Kidney (tissue), 14 donors: ENCODE data around the gene ADSS1. TPM values are rescaled to one million over a fixed set of nuclear protein-coding genes. Genes with fewer than 3 reads are reported as not detected.

Experiments
- DNase-seq, 5 donors: peaks; one replicate each; pipeline ENCODE4 v3.0.0-alpha.2; 2013 to 2020
- FAIRE-seq: peaks from 2 replicates; lab custom pipeline; 2012; peaks lifted over from hg19 to GRCh38; lab: Jason Lieb, UNC
- H3K27ac ChIP-seq, 2 donors: one replicate each; pipeline ENCODE4 v1.7.0; 2013; ENCODE audit warnings: low read depth in 2 of 2, low read length in 2 of 2, inconsistent platforms in 1 of 2
- H3K27me3 ChIP-seq: one replicate; pipeline ENCODE4 v1.7.1; 2013; ENCODE audit warnings: low read length, inconsistent platforms; ENCODE audit not compliant: control insufficient read depth, insufficient read depth
- H3K36me3 ChIP-seq, 3 donors: one replicate each; pipeline versions ENCODE4 v1.7.0 to v1.7.1; 2013; ENCODE audit warnings: low read length in 3 of 3, control low read depth in 1 of 3, inconsistent platforms in 1 of 3; ENCODE audit not compliant: insufficient read depth in 3 of 3, control insufficient read depth in 2 of 3
- H3K4me1 ChIP-seq, 3 donors: one replicate each; pipeline versions ENCODE4 v1.7.0 to v1.7.1; 2013; ENCODE audit warnings: low read length in 3 of 3, inconsistent platforms in 1 of 3, low read depth in 1 of 3; ENCODE audit not compliant: control insufficient read depth in 2 of 3, insufficient read depth in 2 of 3
- H3K4me3 ChIP-seq, 3 donors: one replicate each; pipeline versions ENCODE4 v1.7.0 to v1.8.1; 2013; ENCODE audit warnings: low read length in 3 of 3, control low read depth in 1 of 3, inconsistent platforms in 1 of 3
- H3K9ac ChIP-seq, 3 donors: one replicate each; pipeline versions ENCODE4 v1.7.0 to v1.7.1; 2013; ENCODE audit warnings: low read length in 3 of 3, control low read depth in 1 of 3, inconsistent platforms in 1 of 3
- H3K9me3 ChIP-seq, 3 donors: one replicate each; pipeline versions ENCODE4 v1.7.0 to v1.7.1; 2013; ENCODE audit warnings: low read length in 3 of 3, control low read depth in 1 of 3, inconsistent platforms in 1 of 3; ENCODE audit not compliant: control insufficient read depth in 2 of 3, insufficient read depth in 1 of 3
- intact Hi-C: fragments of 100-400 bp; cut with DNase I; formaldehyde crosslinking; loops from one replicate; pipeline ENCODE4 v1.11.1; 2022
- polyA plus RNA-seq: library from polyadenylated mRNA; stranded (reverse); fragments of 350-450 nt; fragmentation: Illumina TruSeq; extraction: RNeasy Lipid Tissue Mini Kit (QIAGEN cat#74804); gene quantifications from one replicate; pipeline ENCODE4 v1.2.3, GENCODE V29; 2014; ENCODE audit warnings: low read depth, low replicate concordance; ENCODE audit not compliant: insufficient read depth
- total RNA-seq: library from RNA; stranded (reverse); fragmentation: NEBNext Ultra II Directional; extraction: Animal tissue kit (Norgen Biotek cat#: 25700); gene quantifications from one replicate; pipeline ENCODE4 v1.2.1, GENCODE V29; 2021
- TF ChIP-seq, protein P1 (sequence below): IDR thresholded peaks from 3 replicates; pipeline ENCODE4 v1.5.1; 2012; ENCODE audit warnings: mild to moderate bottlenecking, moderate library complexity, borderline replicate concordance; ENCODE audit not compliant: insufficient read depth; ENCODE audit errors: extremely low read depth
- donor health status: control.
- donor health status: control.
- donor health status: control.
- donor health status: control.
- donor health status: control.
- donor health status: DM: yes; HTN: yes; CAD: no.
- donor health status: Normal renal cell carcinoma (clear cell type).

Gene ADSS1
- total and polyA plus RNA-seq, 2 donors from 2014 or later: 7.5 to 16.5 TPM

- TF ChIP-seq, protein P1, sequence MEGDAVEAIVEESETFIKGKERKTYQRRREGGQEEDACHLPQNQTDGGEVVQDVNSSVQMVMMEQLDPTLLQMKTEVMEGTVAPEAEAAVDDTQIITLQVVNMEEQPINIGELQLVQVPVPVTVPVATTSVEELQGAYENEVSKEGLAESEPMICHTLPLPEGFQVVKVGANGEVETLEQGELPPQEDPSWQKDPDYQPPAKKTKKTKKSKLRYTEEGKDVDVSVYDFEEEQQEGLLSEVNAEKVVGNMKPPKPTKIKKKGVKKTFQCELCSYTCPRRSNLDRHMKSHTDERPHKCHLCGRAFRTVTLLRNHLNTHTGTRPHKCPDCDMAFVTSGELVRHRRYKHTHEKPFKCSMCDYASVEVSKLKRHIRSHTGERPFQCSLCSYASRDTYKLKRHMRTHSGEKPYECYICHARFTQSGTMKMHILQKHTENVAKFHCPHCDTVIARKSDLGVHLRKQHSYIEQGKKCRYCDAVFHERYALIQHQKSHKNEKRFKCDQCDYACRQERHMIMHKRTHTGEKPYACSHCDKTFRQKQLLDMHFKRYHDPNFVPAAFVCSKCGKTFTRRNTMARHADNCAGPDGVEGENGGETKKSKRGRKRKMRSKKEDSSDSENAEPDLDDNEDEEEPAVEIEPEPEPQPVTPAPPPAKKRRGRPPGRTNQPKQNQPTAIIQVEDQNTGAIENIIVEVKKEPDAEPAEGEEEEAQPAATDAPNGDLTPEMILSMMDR: no peak
- Histone ChIP-seq H3K27me3 (no peaks in the 10 kb centered on the region), H3K4me3 (no peak overlapping the region), H3K9me3 (no peaks in the 10 kb centered on the region), H3K36me3 (peaks cover 0 to 3% (median 3%) of the 10 kb centered on the region in 3 donors), H3K27ac (no peak overlapping the region), H3K4me1 (peaks cover 0 to 5% (median 0%) of the 10 kb centered on the region in 3 donors), H3K9ac (no peak overlapping the region)
- intact Hi-C loops: loop anchor here (5.0 kb wide), 1 partner anchor 50 kb away; no protein-coding TSS in a partner anchor
- FAIRE-seq: no peak
- no peak for DNase-seq
Measured at GRCh38 chr14:104702106-104702505, 21.9 kb upstream of the ADSS1 start.

- intact Hi-C loops: loop anchor here (5.0 kb wide), 1 partner anchor 50 kb away; no protein-coding TSS in a partner anchor
- Histone ChIP-seq H3K36me3 (peaks cover 0 to 3% (median 3%) of the 10 kb centered on the region in 3 donors), H3K27me3 (no peaks in the 10 kb centered on the region), H3K4me3 (no peak overlapping the region), H3K27ac (no peak overlapping the region), H3K9me3 (no peaks in the 10 kb centered on the region), H3K4me1 (peaks cover 0 to under 1% (median 0%) of the 10 kb centered on the region in 3 donors), H3K9ac (no peak overlapping the region)
- FAIRE-seq: no peak
- no peak for DNase-seq
- TF ChIP-seq, protein P1: no peak
Measured at GRCh38 chr14:104702673-104703072, 21.4 kb upstream of the ADSS1 start.

GRCh38 chr14:104703269-104703668, 20.8 kb upstream of the ADSS1 start:
- no peaks in the 10 kb centered on the region for H3K4me1 ChIP-seq
- DNase-seq (no peak), FAIRE-seq (no peak)
- TF ChIP-seq, protein P1: no peak
- H3K36me3 ChIP-seq: peaks cover 0 to 3% (median 3%) of the 10 kb centered on the region in 3 donors
- H3K9me3 ChIP-seq: no peaks in the 10 kb centered on the region
- no peak overlapping the region for H3K4me3 ChIP-seq
- no peak overlapping the region for H3K27ac ChIP-seq
- H3K9ac ChIP-seq: no peak overlapping the region
- H3K27me3 ChIP-seq: no peaks in the 10 kb centered on the region
- intact Hi-C loops: loop anchor here (5.0 kb wide), 1 partner anchor 51 kb away; no protein-coding TSS in a partner anchor
